GM21529 (cell line): ENCODE measurements around the gene NTN1.

ENCODE experiments used
- ATAC-seq: cut with Tn5 transposase; IDR thresholded peaks from one replicate; pipeline ENCODE4 v1.9.1; 2021; ENCODE audit not compliant: unreplicated experiment

NTN1 gene

DNA sequence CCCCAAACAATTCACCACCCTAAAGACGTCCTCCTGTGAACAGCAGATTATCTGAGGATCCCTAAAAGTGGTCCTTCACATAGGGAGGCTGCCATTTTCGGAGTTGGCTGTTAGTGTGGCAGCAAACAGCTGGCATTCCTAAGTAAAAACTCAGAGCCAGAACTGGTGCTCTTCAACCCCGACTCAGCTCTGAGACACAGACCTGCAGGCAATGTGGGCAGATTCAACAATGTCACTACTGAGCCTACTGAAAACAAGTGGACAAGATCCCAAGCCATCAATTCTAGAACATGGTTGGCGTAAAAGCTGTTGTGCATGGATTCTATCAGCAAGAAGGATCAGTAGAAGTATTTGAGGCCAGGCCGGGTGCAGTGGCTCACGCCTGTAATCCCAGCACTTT lies 247.2 kb downstream of the NTN1 start:
- ATAC-seq: no peak

DNA sequence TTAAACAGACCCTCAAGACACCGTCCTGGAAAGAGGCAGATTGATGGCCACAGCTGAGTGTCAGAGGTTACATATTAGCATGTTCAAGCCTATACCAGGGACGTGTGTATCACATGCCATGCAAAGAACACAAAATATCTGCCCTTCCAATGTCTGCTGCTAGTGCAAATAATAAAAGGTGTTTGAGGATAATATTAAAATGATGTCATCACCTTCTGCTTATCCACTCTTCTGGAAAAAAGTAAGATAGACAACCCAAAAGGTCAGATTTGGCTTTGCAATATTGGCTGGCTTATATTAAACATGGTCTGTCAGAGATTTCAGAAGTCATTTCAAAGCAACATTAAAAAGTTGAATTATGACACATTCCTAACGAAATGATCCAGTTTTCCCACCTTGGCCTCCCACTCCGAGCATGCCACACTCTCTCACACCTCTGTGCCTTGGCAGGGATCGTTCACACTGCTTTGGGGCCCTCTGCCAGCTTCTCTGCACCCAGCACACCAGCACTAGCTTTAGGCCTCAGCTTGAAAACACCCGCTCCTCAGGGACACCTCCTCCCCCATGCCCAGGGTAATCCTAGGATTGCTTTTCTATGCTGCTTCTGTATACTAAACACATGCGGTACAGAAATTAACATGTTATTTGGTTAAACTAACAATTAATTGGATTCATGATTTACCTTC lies 248.2 kb downstream of the NTN1 start:
- ATAC-seq: no peak

DNA sequence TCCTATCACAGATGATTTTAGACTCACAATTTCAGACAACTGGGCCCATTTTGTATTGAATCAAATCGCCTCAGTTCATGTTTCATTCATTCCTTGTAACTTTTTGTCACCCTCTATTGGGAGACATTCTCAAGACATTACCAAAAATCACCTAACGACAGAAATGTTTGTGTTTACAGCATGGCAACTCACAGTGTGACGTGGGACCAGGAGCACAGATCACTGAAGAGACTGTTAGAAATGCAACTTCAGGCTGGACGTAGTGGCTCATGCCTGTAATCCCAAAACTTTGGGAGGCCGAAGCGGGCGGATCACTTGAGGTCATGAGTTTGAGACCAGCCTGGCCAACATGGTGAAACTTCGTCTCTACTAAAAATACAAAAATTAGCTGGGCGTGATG lies 249.6 kb downstream of the NTN1 start:
- no peak for ATAC-seq

DNA sequence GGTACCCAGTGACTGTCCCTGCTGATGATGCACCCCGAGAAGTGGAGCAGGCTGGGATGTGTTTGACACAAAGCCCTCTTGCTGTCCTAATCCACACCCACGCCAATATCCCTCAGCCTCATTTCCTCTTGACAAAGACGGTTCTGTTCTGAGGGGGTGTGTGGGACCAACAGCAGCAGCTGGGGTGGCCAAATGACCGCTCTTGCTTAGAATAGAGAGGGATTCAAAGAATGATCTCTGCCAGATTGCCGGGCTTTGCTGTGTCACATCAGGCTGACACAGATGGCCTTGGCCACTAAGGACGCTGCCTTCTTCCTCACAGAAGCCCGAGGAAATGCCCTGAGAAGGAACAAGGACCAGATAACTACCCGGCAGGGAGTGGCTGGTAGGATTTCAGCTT lies 250.7 kb downstream of the NTN1 start:
- no peak for ATAC-seq

DNA sequence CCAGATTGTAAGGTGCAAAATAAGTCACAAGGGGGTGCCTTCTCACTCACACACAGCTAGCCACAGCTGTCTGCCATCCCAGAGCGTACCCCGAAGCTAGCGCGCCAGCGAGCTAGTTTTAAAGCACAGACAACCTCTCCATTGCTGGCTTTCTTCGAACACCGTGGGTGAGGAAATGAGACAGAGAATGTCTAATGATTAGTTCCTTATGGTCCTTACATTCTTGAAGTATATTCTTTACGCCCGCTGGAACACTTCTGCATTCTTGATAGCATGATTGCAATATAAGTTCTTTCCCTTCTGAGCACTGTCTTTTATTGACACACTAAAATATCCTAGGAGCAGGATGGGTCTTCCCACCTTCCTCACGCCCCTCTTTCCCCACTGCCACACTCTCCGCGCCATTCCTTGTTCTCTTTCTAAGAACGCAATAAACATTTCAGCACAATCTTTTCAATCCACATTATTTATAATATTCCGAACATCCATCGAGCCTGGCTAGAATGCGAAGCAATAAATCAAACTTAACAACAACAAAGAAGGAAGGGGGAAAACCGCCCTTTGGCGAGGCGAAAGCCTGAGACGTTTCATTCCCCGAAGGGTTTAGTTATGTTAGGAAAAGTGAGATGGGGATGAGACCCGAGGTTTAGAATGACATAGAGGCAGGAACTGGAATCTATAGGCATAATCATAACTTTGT lies 251.3 kb downstream of the NTN1 start:
- ATAC-seq: no peak

DNA sequence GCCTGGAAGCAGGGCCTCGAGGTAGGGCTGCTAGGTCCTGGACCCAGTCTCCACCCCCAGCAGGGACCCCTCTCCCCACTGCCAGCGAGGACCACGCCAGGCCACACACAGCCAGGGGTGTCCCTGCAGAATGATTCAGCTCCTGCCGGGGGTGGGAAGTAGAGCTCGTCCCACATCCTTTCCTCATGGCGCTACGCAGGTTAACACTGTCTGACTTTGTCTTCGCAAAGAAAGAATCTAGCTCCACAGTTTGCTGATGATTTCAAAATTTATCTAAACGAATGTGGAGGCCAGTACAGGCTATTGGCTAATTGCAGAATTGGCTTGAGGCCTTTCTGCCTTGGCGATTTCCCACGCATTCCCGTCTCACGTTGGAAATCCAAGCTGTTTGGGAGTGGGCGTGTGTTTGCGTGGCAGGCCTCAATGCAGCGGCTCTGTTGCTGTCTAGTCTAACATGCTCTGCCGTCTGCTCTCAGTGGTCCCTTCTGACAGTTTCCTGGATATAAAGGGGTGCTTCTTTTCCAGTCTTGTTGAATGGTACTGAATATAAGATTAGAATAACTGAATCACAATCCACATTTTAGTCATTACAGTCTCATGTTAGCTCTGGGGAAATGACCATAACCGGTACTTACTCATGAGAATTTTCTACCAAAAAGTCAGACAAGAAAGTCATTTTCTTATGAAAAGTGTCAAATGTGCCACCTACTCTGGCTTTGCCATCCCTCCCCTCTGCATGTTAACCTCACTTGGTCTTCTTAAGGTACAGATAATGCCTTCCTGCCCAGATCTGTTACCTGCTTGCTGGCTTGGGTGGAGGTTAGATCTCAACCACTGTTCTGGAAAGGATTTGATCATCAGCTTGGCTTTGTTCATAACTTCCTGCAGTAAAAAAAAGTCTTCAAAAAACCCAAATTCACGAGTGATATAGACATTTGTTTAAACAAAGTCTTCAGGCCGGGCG lies 252.4 kb downstream of the NTN1 start:
- ATAC-seq: no peak

DNA sequence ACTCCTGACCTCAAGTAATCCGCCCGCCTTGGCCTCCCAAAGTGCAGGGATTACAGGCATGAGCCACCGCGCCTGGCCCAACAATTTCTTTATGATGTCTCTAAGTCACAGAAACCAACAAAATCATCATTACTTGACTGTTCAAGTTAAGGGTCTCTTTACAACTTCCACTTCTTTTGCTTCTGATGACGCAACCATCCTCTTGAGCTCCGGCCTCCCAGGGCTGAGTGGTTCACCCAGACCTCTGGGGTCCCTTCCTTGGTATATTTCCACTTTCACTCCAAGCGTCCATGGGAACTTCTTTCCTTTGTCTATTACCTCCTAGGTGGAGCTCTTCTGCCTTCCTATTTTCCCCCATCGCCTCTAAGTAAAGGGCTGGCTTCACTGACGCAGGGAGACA lies 253.7 kb downstream of the NTN1 start:
- no peak for ATAC-seq

DNA sequence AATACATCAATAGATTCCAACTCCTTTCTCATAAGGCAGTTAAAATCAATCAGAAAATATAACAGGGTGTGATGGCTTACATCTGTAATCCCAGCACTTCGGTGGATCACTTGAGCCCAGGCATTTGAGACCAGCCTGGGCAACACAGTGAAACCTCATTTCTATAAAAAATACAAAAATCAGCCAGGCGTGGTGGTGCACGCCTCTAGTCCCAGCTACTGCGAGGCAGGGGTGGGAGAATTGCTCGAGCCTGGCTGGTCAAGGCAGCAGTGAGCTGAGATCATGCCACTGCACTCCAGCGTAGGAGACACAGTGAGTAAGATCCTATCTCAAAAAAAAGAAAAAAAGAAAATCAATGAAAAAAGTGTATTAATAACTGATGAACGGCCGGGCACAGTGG lies 258.6 kb downstream of the NTN1 start:
- ATAC-seq: no peak

DNA sequence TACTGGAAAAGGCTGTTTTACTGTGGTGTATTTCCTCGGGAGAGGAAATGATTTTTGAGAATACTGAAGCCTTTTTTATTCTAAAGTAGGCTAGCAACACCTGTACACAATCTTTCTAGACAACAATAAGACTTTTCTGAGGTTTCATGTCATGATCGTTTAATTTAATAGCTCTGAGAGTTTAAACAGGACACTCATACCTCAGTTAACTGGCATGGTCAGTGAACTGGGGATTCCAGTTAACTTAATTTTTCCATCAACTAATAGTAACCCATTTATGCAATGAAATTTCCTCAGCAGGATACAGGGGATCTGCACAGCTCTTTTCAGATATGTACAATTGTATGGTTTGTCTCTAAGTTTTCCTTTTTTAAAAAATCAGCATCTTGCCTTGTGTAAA lies 262.6 kb downstream of the NTN1 start:
- ATAC-seq: no peak

DNA sequence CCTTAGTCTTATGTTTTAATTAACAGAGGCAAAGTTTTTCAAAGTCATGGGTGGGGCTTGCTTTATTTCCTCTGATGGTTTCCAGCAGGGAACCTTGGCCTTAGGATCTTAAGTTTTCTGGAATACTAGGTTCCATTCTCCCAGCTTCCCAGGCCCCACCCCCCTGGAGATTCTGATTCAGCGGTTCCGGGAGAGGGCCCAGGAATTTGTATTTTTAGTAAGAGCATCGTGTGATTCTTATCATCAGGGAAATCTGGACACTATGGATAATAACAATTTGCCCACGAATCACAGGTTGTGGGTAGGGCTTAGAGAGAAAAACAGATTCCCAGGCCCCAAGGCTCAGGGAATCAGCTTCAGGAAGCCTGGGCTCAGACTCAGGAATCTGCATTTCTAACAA lies 263.6 kb downstream of the NTN1 start:
- ATAC-seq: no peak

DNA sequence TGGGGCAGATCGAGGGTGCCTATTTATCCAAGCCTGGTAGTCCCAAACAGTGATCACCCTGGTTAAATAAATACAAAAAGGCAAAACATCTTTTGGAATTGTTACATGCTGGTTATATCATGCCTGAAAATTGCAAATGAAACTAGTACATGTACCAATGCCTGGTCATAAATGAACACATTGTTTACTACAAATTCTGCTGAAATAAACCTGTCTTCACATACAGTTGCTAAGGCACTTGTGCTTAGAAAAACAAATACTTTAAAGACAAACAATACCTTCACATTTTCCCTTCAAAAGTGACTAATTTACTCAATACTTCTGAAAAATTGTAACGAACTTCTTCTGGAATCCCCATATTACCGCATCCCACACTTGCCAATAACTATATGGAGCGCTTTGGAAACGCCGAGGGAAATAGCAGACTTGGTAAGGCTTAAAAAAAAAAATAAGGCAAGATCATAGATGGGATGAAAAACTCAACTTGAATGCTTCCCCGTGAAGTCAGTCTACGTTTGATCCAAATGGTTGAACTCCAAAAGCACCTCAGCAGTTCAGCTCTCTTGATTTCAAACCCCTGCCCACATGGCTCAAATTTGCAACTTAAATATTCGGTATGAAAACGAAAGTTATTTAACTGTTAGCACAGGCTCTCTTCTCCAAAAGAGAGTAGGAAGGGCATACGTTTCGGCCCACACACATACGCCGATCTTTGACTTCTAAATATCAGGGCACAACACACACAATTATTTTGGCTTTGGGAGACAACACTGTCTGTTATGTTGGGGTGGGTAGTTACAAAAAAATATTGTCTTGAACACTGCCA lies 264.5 kb downstream of the NTN1 start:
- no peak for ATAC-seq

DNA sequence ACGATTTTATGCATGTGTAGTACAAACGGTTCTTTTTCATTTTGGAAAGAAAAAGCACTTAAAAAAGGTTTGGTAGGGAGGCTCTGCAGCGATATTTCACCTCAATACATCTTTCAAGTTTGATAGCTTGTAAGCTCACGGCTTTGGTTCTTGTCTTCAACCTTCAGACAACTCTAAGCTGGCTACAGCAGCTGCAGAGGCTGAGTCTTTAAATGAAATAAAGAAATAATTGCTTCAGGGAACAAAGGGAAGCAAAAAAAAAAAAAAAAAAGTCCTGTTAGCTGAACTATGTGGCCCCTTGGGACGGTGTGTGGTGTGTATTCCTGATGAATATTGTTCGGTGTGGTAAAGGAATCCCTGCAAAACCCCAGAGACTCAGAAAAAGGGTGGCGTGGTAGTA lies 265.1 kb downstream of the NTN1 start:
- no peak for ATAC-seq

DNA sequence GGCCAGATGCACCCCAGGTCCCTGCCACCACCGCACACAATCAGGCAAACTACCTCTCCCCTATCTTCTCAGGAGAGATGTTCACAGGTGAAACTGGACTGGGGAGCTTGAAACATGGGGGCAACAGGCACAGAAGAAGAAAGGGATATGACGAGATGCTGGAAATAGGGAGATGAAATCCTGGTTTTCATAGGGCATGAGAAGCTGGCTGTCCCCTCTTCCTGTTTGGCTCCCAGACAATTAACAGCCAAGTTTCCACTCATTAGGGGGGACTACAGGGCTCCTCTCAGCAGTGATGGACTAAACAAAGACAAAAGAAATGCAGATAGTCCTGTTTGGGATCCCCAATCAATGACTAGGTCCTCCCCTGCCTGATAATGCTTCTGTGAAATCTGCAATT lies 266.0 kb downstream of the NTN1 start:
- ATAC-seq: no peak

DNA sequence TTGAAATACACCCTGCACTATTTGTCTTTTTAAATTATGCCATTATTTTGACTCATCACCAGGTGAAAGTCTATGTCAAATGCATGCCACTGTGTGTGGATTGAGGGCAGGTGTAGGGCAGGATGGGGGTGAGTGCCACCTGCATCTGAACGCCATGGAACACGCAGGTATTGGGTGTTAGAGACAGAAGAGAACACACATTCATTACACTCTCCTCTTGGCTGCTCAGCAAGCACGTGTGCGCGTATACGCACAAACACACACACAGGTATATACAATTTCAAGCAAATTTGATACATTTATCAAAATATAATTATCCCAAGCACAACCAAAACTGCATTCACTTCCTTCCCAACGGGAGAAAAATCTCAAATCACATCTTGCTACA lies 268.9 kb downstream of the NTN1 start:
- no peak for ATAC-seq

DNA sequence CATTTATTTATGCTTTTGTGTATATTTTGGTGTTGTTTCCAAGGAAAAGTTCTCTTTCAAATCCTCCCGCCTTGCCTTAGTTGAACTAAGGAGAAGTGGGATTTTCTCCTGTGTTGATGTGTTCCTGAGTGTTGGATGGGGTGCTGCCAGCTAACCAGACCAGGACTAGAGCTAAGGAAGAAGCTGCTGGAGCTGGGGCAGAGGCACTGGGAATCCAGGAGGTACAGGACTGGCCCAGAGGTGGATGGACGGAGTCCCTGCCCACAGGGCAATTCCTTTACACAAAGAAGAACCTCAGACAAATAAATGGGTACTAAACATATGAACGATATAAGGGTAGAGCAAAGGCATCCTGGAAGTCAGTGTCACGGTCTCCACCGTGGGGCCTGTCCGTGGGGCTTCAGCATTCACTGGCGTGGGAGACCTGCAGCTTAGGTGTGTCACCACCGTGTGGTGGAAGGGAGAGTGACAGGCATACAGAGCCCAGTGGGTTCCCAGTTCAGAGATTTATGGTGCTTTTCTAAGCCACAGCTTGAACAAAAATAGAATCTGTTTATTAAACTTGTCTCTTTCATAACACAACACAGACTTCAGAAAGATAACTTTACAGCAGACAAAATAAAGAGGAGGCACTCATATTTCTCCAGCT lies 270.7 kb downstream of the NTN1 start:
- no peak for ATAC-seq

DNA sequence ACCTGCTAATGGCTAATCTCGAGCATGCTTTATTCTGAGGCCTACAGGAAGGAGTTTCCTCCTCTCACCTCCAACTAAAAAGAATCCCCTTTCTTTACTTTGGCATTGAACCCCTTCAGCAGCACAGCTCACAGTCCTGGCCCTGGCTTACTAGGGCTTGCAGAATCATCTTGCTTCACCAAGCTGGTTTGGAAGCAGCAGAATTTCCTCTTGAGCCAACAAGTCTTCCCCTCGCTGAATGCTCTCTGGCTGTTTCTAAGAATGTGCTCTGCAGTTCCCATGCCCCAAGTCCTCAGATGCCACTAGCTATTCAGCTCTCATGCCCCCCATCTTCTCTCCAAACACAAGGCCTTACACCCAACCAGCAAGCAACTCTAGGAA lies 271.2 kb downstream of the NTN1 start:
- no peak for ATAC-seq
